Activated B cell treated with CpG ODN at 0.5 μM for 24 hours (primary cell): ENCODE results near the gene PTEN. TPM values are rescaled to one million over a fixed set of nuclear protein-coding genes. Genes with fewer than 3 reads are reported as not detected.
A peak's percentile ranks its signal among the peaks of the same experiment; 100 is the strongest.

Source experiments
- ATAC-seq: fragments of 200-7000 bp; cut with Tn5 transposase; one replicate; pipeline ENCODE4 v1.10.0; 2021; ENCODE audit warnings: low read depth, mild to moderate bottlenecking, moderate library complexity
- CTCF ChIA-PET: fragments of 350-600 bp; sonication (Branson Sonifier 250); formaldehyde crosslinking; loops from one replicate; lab custom pipeline; 2021; ENCODE audit warnings: antibody characterized with exemption; lab: Charles Lee
- POLR2A ChIA-PET: fragments of 350-600 bp; sonication (Branson Sonifier 250); formaldehyde crosslinking; loops from one replicate; lab custom pipeline; 2021; ENCODE audit warnings: antibody characterized with exemption; lab: Charles Lee
- DNase-seq: peaks from one replicate; pipeline ENCODE4 v3.0.0; 2022
- H3K27ac Mint-ChIP-seq: one replicate; pipeline ENCODE4 v1.8.0; 2020; ENCODE audit warnings: mixed read lengths
- H3K27me3 Mint-ChIP-seq: one replicate; pipeline ENCODE4 v1.8.0; 2021; ENCODE audit warnings: mixed read lengths
- H3K36me3 Mint-ChIP-seq: one replicate; pipeline ENCODE4 v1.8.0; 2021; ENCODE audit warnings: low read depth, mixed read lengths
- H3K4me1 Mint-ChIP-seq: one replicate; pipeline ENCODE4 v1.8.0; 2021; ENCODE audit warnings: mixed read lengths
- H3K4me3 Mint-ChIP-seq: one replicate; pipeline ENCODE4 v1.8.0; 2020; ENCODE audit warnings: mild to moderate bottlenecking, mixed read lengths
- H3K9me3 Mint-ChIP-seq: one replicate; pipeline ENCODE4 v1.8.0; 2020; ENCODE audit warnings: mixed read lengths
- intact Hi-C: fragments of 100-400 bp; cut with micrococcal nuclease; formaldehyde crosslinking; loops from one replicate; pipeline ENCODE4 v1.15.1; 2024
- total RNA-seq: library from RNA; stranded (reverse); gene quantifications from 2 replicates; pipeline ENCODE4 v1.2.3, GENCODE V29; 2022
- TF ChIP-seq, protein P1 (sequence below): fragments of 200-600 bp; IDR thresholded peaks from one replicate; pipeline ENCODE4 v1.8.0; 2022; ENCODE audit warnings: antibody characterized with exemption, mild to moderate bottlenecking

PTEN gene
- total RNA-seq, 1 donor from 2014 or later = 227 TPM

DNA sequence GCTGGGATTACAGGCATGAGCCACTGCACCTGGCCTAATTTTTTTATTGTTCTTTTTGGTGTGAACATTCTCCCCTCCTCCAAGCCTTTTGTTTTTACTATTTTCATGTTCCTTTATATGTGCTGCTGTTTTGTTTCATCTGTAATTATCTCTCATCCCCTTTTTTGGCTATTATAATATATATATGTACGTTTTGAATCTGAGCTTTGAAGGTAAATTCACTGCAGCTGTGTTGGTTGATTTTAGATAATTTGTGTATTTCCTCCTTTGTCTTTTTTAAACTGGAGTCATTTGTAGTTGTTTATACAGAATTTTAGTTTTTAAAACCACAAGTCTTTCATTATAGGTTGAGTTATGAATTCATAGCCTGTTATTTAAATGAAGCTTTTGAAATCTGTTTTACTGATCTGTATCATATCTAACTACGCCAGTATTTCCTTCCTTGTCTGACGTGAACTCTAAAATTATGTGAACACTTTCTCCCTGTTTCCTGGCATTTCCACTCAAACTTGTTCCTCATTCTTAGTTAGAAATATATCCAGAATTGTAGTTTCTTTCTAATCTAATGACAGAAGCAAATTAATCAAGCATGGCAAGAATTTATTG lies 54.9 kb downstream of the PTEN start:
- DNase-seq (no peak), ATAC-seq (no peak)
- intact Hi-C loops = loop anchor here (1.0 to 5.0 kb wide), 2 partner anchors 11 to 36 kb away; no protein-coding TSS in a partner anchor
- Mint-ChIP-seq H3K36me3 (peaks cover 64% of the 10 kb centered on the region), H3K9me3 (peaks cover 12% of the 10 kb centered on the region), H3K27me3 (no peaks in the 10 kb centered on the region), H3K4me3 (no peak overlapping the region), H3K27ac (peak overlapping the region; percentile 47), H3K4me1 (peaks cover 69% of the 10 kb centered on the region)
- ChIA-PET POLR2A (interaction anchor here (1.5 kb wide), 1 partner anchor 56 kb away, joined by 5 read pairs; no protein-coding TSS in a partner anchor), CTCF (interaction anchor here (0.8 to 1.1 kb wide), 2 partner anchors 13 to 56 kb away, joined by 4 to 5 read pairs; no protein-coding TSS in a partner anchor)
- TF ChIP-seq, protein P1, sequence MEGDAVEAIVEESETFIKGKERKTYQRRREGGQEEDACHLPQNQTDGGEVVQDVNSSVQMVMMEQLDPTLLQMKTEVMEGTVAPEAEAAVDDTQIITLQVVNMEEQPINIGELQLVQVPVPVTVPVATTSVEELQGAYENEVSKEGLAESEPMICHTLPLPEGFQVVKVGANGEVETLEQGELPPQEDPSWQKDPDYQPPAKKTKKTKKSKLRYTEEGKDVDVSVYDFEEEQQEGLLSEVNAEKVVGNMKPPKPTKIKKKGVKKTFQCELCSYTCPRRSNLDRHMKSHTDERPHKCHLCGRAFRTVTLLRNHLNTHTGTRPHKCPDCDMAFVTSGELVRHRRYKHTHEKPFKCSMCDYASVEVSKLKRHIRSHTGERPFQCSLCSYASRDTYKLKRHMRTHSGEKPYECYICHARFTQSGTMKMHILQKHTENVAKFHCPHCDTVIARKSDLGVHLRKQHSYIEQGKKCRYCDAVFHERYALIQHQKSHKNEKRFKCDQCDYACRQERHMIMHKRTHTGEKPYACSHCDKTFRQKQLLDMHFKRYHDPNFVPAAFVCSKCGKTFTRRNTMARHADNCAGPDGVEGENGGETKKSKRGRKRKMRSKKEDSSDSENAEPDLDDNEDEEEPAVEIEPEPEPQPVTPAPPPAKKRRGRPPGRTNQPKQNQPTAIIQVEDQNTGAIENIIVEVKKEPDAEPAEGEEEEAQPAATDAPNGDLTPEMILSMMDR = no peak

DNA sequence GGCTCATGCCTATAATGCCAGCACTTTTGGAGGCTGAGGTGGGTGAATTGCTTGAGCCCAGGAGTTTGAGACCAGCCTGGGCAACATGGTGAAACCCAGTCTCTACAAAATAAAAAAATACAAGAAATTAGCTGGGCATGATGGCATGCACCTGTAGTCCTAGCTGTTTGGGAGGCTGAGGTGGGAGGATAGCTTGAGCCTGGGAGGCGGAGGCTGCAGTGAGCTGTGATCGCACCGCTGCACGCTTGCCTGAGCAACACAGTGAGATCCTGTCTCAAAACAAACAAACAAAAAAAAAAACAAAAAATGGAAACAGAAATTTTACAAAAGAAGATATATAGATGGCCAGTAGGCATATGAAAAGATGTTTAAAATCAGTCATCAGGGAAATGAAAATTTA lies 57.1 kb downstream of the PTEN start:
- Mint-ChIP-seq H3K27me3 (no peaks in the 10 kb centered on the region), H3K4me3 (no peak overlapping the region)
- CTCF ChIA-PET = no interaction called here

DNA sequence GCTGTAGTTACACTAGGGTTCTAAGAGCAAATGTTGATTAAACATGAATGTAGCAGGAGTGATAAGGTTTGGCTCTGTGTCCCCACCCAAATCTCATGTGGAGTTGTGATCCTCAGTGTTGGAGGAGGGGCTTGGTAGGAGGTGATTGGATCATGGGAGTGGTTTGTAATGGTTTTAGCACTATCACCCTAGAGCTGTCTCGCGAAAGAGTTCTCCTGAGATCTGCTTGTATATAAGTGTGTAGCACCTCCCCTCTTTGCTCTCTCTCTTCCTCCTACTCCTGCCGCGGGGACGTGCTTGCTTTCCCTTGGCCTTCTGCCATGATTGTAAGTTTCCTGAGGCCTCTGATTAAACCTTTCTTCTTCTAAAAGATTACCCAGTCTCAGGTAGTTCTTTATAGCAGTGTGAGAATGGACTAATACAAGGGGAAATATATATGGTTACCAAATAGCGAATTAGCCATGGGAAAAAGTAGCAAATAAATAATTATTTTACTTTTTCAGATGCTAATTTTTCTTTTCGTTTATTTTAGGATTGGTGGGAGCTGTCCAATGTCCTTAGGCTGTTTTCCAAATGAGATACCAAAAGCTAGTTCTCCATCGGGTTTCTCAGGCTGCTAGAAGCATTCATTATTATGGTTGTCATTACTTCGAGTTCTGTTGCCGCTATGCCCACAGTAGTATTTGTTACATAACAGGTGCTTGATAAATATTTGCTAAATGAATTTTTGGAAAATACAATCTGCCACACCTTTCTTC lies 58.7 kb downstream of the PTEN start:
- TF ChIP-seq, protein P1 = no peak
- peak overlapping the region; percentile 6 for H3K4me3 Mint-ChIP-seq
- H3K4me1 Mint-ChIP-seq = peaks cover 85% of the 10 kb centered on the region
- intact Hi-C loops = no loop called here
- H3K9me3 Mint-ChIP-seq = peaks cover 4% of the 10 kb centered on the region
- DNase-seq = no peak
- H3K27me3 Mint-ChIP-seq = no peaks in the 10 kb centered on the region
- POLR2A ChIA-PET = no interaction called here
- ATAC-seq = no peak
- H3K27ac Mint-ChIP-seq = peak overlapping the region; percentile 67
- peaks cover 64% of the 10 kb centered on the region for H3K36me3 Mint-ChIP-seq
- CTCF ChIA-PET = no interaction called here

More for the DNA sequence above, 57.1 kb downstream of the PTEN start:
- peaks cover 64% of the 10 kb centered on the region for H3K36me3 Mint-ChIP-seq
- ATAC-seq (no peak), DNase-seq (no peak)
- H3K27ac Mint-ChIP-seq = peak overlapping the region; percentile 16
- intact Hi-C loops = no loop called here
- H3K4me1 Mint-ChIP-seq = peaks cover 86% of the 10 kb centered on the region
- H3K9me3 Mint-ChIP-seq = peaks cover 4% of the 10 kb centered on the region
- POLR2A ChIA-PET = interaction anchor here (0.6 kb wide), 1 partner anchor 59 kb away, joined by 3 read pairs; no protein-coding TSS in a partner anchor
- TF ChIP-seq, protein P1 = no peak

DNA sequence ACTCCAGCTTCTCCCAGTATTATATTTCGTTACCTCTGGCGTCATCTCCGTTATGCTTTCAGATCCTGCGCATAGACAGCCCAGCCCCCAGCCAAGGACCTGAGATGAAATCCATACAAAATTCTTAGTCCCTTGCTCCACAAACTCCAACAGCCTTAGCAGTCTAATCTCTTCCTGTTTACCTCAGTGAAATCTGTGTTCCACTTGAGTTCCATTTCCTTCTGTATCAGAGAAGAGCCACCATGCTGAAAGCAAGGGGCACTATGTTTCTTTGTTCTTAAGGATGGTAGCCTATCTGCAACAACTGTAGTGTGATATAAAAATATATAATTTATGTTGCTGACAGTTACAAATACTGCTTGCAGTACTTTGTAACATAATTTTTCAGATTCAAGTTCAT lies 59.8 kb downstream of the PTEN start:
- no peak for DNase-seq
- Mint-ChIP-seq H3K4me1 (peaks cover 85% of the 10 kb centered on the region), H3K27me3 (no peaks in the 10 kb centered on the region), H3K36me3 (peaks cover 69% of the 10 kb centered on the region), H3K9me3 (peaks cover 4% of the 10 kb centered on the region), H3K27ac (peak overlapping the region; percentile 67), H3K4me3 (peak overlapping the region; percentile 26)
- CTCF ChIA-PET = no interaction called here
- intact Hi-C loops = no loop called here
- TF ChIP-seq, protein P1 = no peak
- ATAC-seq = no peak
- POLR2A ChIA-PET = no interaction called here

DNA sequence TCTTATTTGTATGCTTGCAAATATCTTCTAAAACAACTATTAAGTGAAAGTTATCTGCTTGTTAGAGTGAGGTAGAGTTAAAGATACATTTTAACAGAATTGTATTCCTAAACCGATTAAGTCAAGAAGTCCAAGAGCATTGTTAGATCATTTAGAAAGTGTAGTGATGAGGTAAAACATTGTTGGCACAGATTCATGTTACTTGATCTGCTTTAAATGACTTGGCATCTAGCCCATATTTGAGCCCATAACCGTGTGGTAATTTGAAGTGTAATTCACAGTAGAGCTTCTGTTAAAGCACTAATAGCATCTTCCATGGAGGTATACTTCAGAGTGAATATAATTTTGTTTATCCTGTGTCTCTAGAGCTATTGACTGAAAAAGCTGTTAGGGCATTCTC lies 62.1 kb downstream of the PTEN start:
- H3K9me3 Mint-ChIP-seq = peaks cover 4% of the 10 kb centered on the region
- ChIA-PET POLR2A (interaction anchor here (0.7 kb wide), 1 partner anchor 21 kb away, joined by 3 read pairs; no protein-coding TSS in a partner anchor), CTCF (no interaction called here)
- DNase-seq = no peak
- peak overlapping the region; percentile 1 for H3K27ac Mint-ChIP-seq
- H3K27me3 Mint-ChIP-seq = no peaks in the 10 kb centered on the region
- H3K4me3 Mint-ChIP-seq = no peak overlapping the region
- H3K36me3 Mint-ChIP-seq = peaks cover 77% of the 10 kb centered on the region
- intact Hi-C loops = no loop called here
- ATAC-seq = no peak
- TF ChIP-seq, protein P1 = no peak
- H3K4me1 Mint-ChIP-seq = peaks cover 88% of the 10 kb centered on the region
